HEK293 (cell line): Measurements from ENCODE around the gene TOPAZ1.

Experiments
- RBAK ChIP-seq: fragments of 450-650 bp; formaldehyde crosslinking; IDR thresholded peaks from 2 replicates; pipeline ENCODE4 v1.5.1; 2016; ENCODE audit warnings: missing biosample characterization, missing genetic modification characterization
- ZBTB7A ChIP-seq: fragments of 450-650 bp; formaldehyde crosslinking; IDR thresholded peaks from 2 replicates; pipeline ENCODE4 v1.5.1; 2016; ENCODE audit warnings: low read depth, missing biosample characterization, missing genetic modification characterization
- ZFP3 ChIP-seq: fragments of 450-650 bp; formaldehyde crosslinking; IDR thresholded peaks from 2 replicates; pipeline ENCODE4 v1.5.1; 2016; ENCODE audit warnings: low read depth, missing biosample characterization, missing genetic modification characterization
- ZNF133 ChIP-seq: fragments of 450-650 bp; formaldehyde crosslinking; IDR thresholded peaks from 2 replicates; pipeline ENCODE4 v1.5.1; 2016; ENCODE audit warnings: missing biosample characterization, missing genetic modification characterization
- ZNF433 ChIP-seq: fragments of 450-650 bp; formaldehyde crosslinking; IDR thresholded peaks from 2 replicates; pipeline ENCODE4 v1.5.1; 2016; ENCODE audit warnings: missing biosample characterization, missing genetic modification characterization, low read depth
- ZNF600 ChIP-seq: fragments of 450-650 bp; formaldehyde crosslinking; IDR thresholded peaks from 2 replicates; pipeline ENCODE4 v1.5.1; 2016; ENCODE audit warnings: missing biosample characterization, missing genetic modification characterization
- ZNF623 ChIP-seq: fragments of 450-650 bp; formaldehyde crosslinking; IDR thresholded peaks from 2 replicates; pipeline ENCODE4 v1.5.1; 2016; ENCODE audit warnings: missing biosample characterization, missing genetic modification characterization
- ZNF777 ChIP-seq: fragments of 450-650 bp; formaldehyde crosslinking; IDR thresholded peaks from 2 replicates; pipeline ENCODE4 v1.5.1; 2017; ENCODE audit warnings: missing biosample characterization, missing genetic modification characterization, borderline replicate concordance
- TF ChIP-seq, protein P1 (sequence below): fragments of 450-650 bp; formaldehyde crosslinking; IDR thresholded peaks from 2 replicates; pipeline ENCODE4 v1.5.1; 2016; ENCODE audit warnings: missing biosample characterization, missing genetic modification characterization
- TF ChIP-seq, protein P2 (sequence below): fragments of 450-650 bp; formaldehyde crosslinking; conservative IDR thresholded peaks from 2 replicates; pipeline ENCODE4 v1.5.1; 2016; ENCODE audit warnings: low read depth, missing biosample characterization, missing genetic modification characterization
- TF ChIP-seq, protein P3 (sequence below): fragments of 450-650 bp; formaldehyde crosslinking; IDR thresholded peaks from 2 replicates; pipeline ENCODE4 v1.5.1; 2016; ENCODE audit warnings: missing biosample characterization, missing genetic modification characterization
- TF ChIP-seq, protein P4 (sequence below): fragments of 450-650 bp; formaldehyde crosslinking; IDR thresholded peaks from 2 replicates; pipeline ENCODE4 v1.5.1; 2017; ENCODE audit warnings: missing biosample characterization, missing genetic modification characterization

DNA sequence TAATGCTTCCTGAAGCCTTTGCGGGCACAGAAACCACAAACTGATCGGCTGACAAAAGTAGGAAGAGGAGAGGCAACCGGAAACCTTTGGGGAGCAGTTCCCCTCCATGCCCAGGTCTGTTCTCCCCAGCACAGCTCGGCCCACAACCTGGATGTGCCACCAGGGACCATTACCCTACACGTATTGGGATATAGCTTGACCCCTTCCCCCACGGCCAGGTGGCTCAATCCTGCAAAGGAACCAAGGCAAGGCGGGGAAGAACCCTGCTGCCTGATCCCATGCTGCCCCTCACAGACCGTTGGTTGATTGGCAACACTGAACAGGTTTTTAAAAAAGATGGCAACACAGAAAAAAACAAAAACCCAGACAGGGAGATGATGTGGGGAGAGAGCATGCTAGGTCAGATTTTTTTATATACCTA, 77.2 kb downstream of the TOPAZ1 start:
- TF ChIP-seq RBAK (tag by site-specific recombination): no peak
- TF ChIP-seq, protein P1, sequence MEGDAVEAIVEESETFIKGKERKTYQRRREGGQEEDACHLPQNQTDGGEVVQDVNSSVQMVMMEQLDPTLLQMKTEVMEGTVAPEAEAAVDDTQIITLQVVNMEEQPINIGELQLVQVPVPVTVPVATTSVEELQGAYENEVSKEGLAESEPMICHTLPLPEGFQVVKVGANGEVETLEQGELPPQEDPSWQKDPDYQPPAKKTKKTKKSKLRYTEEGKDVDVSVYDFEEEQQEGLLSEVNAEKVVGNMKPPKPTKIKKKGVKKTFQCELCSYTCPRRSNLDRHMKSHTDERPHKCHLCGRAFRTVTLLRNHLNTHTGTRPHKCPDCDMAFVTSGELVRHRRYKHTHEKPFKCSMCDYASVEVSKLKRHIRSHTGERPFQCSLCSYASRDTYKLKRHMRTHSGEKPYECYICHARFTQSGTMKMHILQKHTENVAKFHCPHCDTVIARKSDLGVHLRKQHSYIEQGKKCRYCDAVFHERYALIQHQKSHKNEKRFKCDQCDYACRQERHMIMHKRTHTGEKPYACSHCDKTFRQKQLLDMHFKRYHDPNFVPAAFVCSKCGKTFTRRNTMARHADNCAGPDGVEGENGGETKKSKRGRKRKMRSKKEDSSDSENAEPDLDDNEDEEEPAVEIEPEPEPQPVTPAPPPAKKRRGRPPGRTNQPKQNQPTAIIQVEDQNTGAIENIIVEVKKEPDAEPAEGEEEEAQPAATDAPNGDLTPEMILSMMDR (tag by site-specific recombination): no peak
- no peak for TF ChIP-seq ZFP3
- TF ChIP-seq ZNF623 (tag by site-specific recombination): no peak
- no peak for TF ChIP-seq ZNF600 (tag by site-specific recombination)
- TF ChIP-seq, protein P2, sequence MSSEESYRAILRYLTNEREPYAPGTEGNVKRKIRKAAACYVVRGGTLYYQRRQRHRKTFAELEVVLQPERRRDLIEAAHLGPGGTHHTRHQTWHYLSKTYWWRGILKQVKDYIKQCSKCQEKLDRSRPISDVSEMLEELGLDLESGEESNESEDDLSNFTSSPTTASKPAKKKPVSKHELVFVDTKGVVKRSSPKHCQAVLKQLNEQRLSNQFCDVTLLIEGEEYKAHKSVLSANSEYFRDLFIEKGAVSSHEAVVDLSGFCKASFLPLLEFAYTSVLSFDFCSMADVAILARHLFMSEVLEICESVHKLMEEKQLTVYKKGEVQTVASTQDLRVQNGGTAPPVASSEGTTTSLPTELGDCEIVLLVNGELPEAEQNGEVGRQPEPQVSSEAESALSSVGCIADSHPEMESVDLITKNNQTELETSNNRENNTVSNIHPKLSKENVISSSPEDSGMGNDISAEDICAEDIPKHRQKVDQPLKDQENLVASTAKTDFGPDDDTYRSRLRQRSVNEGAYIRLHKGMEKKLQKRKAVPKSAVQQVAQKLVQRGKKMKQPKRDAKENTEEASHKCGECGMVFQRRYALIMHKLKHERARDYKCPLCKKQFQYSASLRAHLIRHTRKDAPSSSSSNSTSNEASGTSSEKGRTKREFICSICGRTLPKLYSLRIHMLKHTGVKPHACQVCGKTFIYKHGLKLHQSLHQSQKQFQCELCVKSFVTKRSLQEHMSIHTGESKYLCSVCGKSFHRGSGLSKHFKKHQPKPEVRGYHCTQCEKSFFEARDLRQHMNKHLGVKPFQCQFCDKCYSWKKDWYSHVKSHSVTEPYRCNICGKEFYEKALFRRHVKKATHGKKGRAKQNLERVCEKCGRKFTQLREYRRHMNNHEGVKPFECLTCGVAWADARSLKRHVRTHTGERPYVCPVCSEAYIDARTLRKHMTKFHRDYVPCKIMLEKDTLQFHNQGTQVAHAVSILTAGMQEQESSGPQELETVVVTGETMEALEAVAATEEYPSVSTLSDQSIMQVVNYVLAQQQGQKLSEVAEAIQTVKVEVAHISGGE (tag by site-specific recombination): no peak
- no peak for TF ChIP-seq ZNF777
- TF ChIP-seq ZNF133: no peak
- TF ChIP-seq, protein P3, sequence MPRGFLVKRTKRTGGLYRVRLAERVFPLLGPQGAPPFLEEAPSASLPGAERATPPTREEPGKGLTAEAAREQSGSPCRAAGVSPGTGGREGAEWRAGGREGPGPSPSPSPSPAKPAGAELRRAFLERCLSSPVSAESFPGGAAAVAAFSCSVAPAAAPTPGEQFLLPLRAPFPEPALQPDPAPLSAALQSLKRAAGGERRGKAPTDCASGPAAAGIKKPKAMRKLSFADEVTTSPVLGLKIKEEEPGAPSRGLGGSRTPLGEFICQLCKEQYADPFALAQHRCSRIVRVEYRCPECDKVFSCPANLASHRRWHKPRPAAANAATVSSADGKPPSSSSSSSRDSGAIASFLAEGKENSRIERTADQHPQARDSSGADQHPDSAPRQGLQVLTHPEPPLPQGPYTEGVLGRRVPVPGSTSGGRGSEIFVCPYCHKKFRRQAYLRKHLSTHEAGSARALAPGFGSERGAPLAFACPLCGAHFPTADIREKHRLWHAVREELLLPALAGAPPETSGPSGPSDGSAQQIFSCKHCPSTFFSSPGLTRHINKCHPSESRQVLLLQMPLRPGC (tag by site-specific recombination): no peak
- TF ChIP-seq ZNF433 (tag by site-specific recombination): no peak
- no peak for TF ChIP-seq ZBTB7A (tag by site-specific recombination)
- TF ChIP-seq, protein P4, sequence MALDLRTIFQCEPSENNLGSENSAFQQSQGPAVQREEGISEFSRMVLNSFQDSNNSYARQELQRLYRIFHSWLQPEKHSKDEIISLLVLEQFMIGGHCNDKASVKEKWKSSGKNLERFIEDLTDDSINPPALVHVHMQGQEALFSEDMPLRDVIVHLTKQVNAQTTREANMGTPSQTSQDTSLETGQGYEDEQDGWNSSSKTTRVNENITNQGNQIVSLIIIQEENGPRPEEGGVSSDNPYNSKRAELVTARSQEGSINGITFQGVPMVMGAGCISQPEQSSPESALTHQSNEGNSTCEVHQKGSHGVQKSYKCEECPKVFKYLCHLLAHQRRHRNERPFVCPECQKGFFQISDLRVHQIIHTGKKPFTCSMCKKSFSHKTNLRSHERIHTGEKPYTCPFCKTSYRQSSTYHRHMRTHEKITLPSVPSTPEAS: no peak
